ENCODE results near the gene SLC2A10.

- TF ChIP-seq CTCF (conservative IDR thresholded peaks at IDR 0.05; ENCODE audit: low read depth, low read length) (no peak), EZH2 (IDR thresholded peaks at IDR 0.05; ENCODE audit: borderline replicate concordance, low read depth, low read length, poor library complexity, severe bottlenecking) (no peak)
Observed at GRCh38 chr20:46764068-46764467, 54.6 kb downstream of the SLC2A10 start.
